ENCODE measurements around the gene EVA1C. TPM values are rescaled to one million over a fixed set of nuclear protein-coding genes. Genes with fewer than 3 reads are reported as not detected.

Gene EVA1C
- total and polyA plus RNA-seq, 10 of the 15 experiments (the other 5 are each of a cell fraction or from before 2014, with no cell fraction given) = 0.13 to 0.56 (median 0.34) TPM; not detected in 7

- SMC1A ChIA-PET (ENCODE audit: uncharacterized antibody, unreplicated experiment) = no interaction called here
- BruUV-seq (replicated peaks) = no TSS peak
- 44% methylated on average over 7 of the region's 7 CpGs for WGBS (ENCODE audit: insufficient coverage, insufficient replicate concordance, low lambda C conversion rate, missing lambda C conversion rate)
- POLR2A ChIA-PET = no interaction called here
- no peaks in the 10 kb centered on the region for H4K20me1 ChIP-seq (ENCODE audit: control insufficient read depth, insufficient read depth)
- CTCF ChIA-PET = no interaction called here
- no peaks in the 10 kb centered on the region for H3K4me1 ChIP-seq (ENCODE audit: control insufficient read depth, insufficient read depth, low read length)
- DNase-seq (ENCODE audit: low read depth, low spot score) (no peak), FAIRE-seq (no peak), ATAC-seq (no peak)
- H3K36me3 ChIP-seq (ENCODE audit: control insufficient read depth in 2 of 2, insufficient read depth in 2 of 2, low read length in 1 of 2) = no peaks in the 10 kb centered on the region
- no peak overlapping the region for H2AFZ ChIP-seq (ENCODE audit: control insufficient read depth, low read depth, low read length)
- intact Hi-C loops (cut with micrococcal nuclease; ENCODE audit: unreplicated experiment) = no loop called here
- no peak overlapping the region for H3K4me3 ChIP-seq
- H3K4me2 ChIP-seq (ENCODE audit: control insufficient read depth, insufficient read depth) = no peak overlapping the region
- H3K9me3 ChIP-seq (replicated peaks; ENCODE audit: control insufficient read depth, insufficient read depth, low read length) = no peaks in the 10 kb centered on the region
- RAD21 ChIA-PET (ENCODE audit: unreplicated experiment) = no interaction called here
- H3K79me2 ChIP-seq (ENCODE audit: control insufficient read depth, insufficient read depth, low read length) = no peaks in the 10 kb centered on the region
- TF ChIP-seq HDAC6 (IDR thresholded peaks at IDR 0.05; ENCODE audit: unreplicated experiment) (no peak), CHD1 (IDR thresholded peaks at IDR 0.05; ENCODE audit: low read depth, low read length) (no peak), CBFB (IDR thresholded peaks at IDR 0.05; ENCODE audit: low read depth) (no peak), SUZ12 (IDR thresholded peaks at IDR 0.05; ENCODE audit: unreplicated experiment) (no peak)
- peaks cover 2% of the 10 kb centered on the region in 2 experiments; a peak in 3 of 4 replicates for H3K27me3 ChIP-seq (replicated peaks in 1 of 2; ENCODE audit: control insufficient read depth in 2 of 2, insufficient read depth in 2 of 2, low read length in 1 of 2)
- in situ Hi-C loops (cut with MboI) = no loop called here
- no peak overlapping the region for H3K27ac ChIP-seq (ENCODE audit: control insufficient read depth, insufficient read depth)
- no peak overlapping the region for H3K9ac ChIP-seq (ENCODE audit: control insufficient read depth, insufficient read depth, low read length)
Measured at GRCh38 chr21:32535612-32536011, 123.1 kb downstream of the EVA1C start.

DNA sequence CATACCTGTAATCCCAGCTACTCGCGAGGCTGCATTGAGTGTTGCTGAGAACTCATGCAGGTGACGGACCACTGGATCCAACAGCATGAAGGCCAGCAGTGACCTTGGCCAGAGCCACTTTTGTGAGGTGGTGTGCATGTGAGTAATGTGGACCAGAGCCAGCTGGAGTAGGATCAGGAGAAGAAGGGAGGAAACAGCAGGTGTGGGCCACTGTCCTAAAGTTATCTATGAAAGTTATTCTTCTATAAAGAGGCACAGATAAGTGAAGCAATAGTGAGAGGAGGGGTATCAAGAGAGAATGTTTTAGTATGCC lies 125.0 kb downstream of the EVA1C start:
- Histone ChIP-seq H3K9me3 (replicated peaks; ENCODE audit: control insufficient read depth, insufficient read depth, low read length) (no peaks in the 10 kb centered on the region), H3K4me3 (no peak overlapping the region), H3K9ac (ENCODE audit: control insufficient read depth, insufficient read depth, low read length) (no peak overlapping the region), H4K20me1 (ENCODE audit: control insufficient read depth, insufficient read depth) (no peaks in the 10 kb centered on the region), H3K79me2 (ENCODE audit: control insufficient read depth, insufficient read depth, low read length) (no peaks in the 10 kb centered on the region), H3K36me3 (ENCODE audit: control insufficient read depth in 2 of 2, insufficient read depth in 2 of 2, low read length in 1 of 2) (no peaks in the 10 kb centered on the region), H3K27me3 (replicated peaks in 1 of 2; ENCODE audit: control insufficient read depth in 2 of 2, insufficient read depth in 2 of 2, low read length in 1 of 2) (peaks cover 2% of the 10 kb centered on the region in 2 experiments; a peak in 3 of 4 replicates), H3K4me2 (ENCODE audit: control insufficient read depth, insufficient read depth) (no peak overlapping the region), H2AFZ (ENCODE audit: control insufficient read depth, low read depth, low read length) (no peak overlapping the region), H3K4me1 (ENCODE audit: control insufficient read depth, insufficient read depth, low read length) (no peaks in the 10 kb centered on the region), H3K27ac (ENCODE audit: control insufficient read depth, insufficient read depth) (no peak overlapping the region)
- ChIA-PET RAD21 (ENCODE audit: unreplicated experiment) (no interaction called here), CTCF (no interaction called here), POLR2A (no interaction called here), SMC1A (ENCODE audit: uncharacterized antibody, unreplicated experiment) (no interaction called here)
- no peak for DNase-seq (ENCODE audit: low read depth, low spot score)
- in situ Hi-C loops (cut with MboI) = no loop called here
- ATAC-seq = no peak
- no peak for FAIRE-seq
- BruUV-seq (replicated peaks) = no TSS peak
- intact Hi-C loops (cut with micrococcal nuclease; ENCODE audit: unreplicated experiment) = no loop called here
- 74% methylated on average over 3 of the region's 3 CpGs for WGBS (ENCODE audit: insufficient coverage, insufficient replicate concordance, low lambda C conversion rate, missing lambda C conversion rate)
- no peak for TF ChIP-seq ETV6 (conservative IDR thresholded peaks at IDR 0.05 in 1 of 2, IDR thresholded peaks at IDR 0.05 in 1 of 2; ENCODE audit: borderline replicate concordance in 1 of 2, low read depth in 1 of 2)
- TF ChIP-seq, protein P1, sequence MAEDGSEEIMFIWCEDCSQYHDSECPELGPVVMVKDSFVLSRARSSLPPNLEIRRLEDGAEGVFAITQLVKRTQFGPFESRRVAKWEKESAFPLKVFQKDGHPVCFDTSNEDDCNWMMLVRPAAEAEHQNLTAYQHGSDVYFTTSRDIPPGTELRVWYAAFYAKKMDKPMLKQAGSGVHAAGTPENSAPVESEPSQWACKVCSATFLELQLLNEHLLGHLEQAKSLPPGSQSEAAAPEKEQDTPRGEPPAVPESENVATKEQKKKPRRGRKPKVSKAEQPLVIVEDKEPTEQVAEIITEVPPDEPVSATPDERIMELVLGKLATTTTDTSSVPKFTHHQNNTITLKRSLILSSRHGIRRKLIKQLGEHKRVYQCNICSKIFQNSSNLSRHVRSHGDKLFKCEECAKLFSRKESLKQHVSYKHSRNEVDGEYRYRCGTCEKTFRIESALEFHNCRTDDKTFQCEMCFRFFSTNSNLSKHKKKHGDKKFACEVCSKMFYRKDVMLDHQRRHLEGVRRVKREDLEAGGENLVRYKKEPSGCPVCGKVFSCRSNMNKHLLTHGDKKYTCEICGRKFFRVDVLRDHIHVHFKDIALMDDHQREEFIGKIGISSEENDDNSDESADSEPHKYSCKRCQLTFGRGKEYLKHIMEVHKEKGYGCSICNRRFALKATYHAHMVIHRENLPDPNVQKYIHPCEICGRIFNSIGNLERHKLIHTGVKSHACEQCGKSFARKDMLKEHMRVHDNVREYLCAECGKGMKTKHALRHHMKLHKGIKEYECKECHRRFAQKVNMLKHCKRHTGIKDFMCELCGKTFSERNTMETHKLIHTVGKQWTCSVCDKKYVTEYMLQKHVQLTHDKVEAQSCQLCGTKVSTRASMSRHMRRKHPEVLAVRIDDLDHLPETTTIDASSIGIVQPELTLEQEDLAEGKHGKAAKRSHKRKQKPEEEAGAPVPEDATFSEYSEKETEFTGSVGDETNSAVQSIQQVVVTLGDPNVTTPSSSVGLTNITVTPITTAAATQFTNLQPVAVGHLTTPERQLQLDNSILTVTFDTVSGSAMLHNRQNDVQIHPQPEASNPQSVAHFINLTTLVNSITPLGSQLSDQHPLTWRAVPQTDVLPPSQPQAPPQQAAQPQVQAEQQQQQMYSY (CRISPR knock-in tag; IDR thresholded peaks at IDR 0.05) = no peak
- no peak for TF ChIP-seq JUNB (IDR thresholded peaks at IDR 0.05)
- no peak for TF ChIP-seq IRF3 (IDR thresholded peaks at IDR 0.05)
- TF ChIP-seq E4F1 (IDR thresholded peaks at IDR 0.05; ENCODE audit: borderline replicate concordance, partially characterized antibody) = no peak
- TF ChIP-seq ZNF274 (IDR thresholded peaks at IDR 0.05; ENCODE audit: insufficient read depth, insufficient read length) = no peak
- TF ChIP-seq ZNF24 (IDR thresholded peaks at IDR 0.05) = no peak
- no peak for TF ChIP-seq CBFB (IDR thresholded peaks at IDR 0.05; ENCODE audit: low read depth)
